Glutamatergic neuron (in vitro differentiated cells): ENCODE measurements around the gene ROR2. TPM values are rescaled to one million over a fixed set of nuclear protein-coding genes. Genes with fewer than 3 reads are reported as not detected.
A peak's percentile ranks its signal among the peaks of the same experiment; 100 is the strongest.

Experiments
- DNase-seq: peaks from one replicate; pipeline ENCODE4 v3.0.0; 2022
- H3K27ac Mint-ChIP-seq: one replicate; pipeline ENCODE4 v1.8.0; 2020; ENCODE audit warnings: mild to moderate bottlenecking, mixed read lengths, inconsistent platforms; ENCODE audit not compliant: unreplicated experiment
- H3K27me3 Mint-ChIP-seq: one replicate; pipeline ENCODE4 v1.8.0; 2020; ENCODE audit warnings: mild to moderate bottlenecking, moderate library complexity, mixed read lengths, inconsistent platforms; ENCODE audit not compliant: unreplicated experiment
- H3K36me3 Mint-ChIP-seq: one replicate; pipeline ENCODE4 v1.8.0; 2020; ENCODE audit warnings: mild to moderate bottlenecking, mixed read lengths, inconsistent platforms; ENCODE audit not compliant: unreplicated experiment
- H3K4me1 Mint-ChIP-seq: one replicate; pipeline ENCODE4 v1.8.0; 2020; ENCODE audit warnings: mild to moderate bottlenecking, low read depth, mixed read lengths, inconsistent platforms; ENCODE audit not compliant: unreplicated experiment
- H3K4me3 Mint-ChIP-seq: one replicate; pipeline ENCODE4 v1.8.0; 2020; ENCODE audit warnings: mild to moderate bottlenecking, mixed read lengths, inconsistent platforms; ENCODE audit not compliant: unreplicated experiment
- H3K9me3 Mint-ChIP-seq: one replicate; pipeline ENCODE4 v1.8.0; 2020; ENCODE audit warnings: mild to moderate bottlenecking, moderate library complexity, mixed read lengths, inconsistent platforms; ENCODE audit not compliant: unreplicated experiment
- CTCF ChIP-seq: fragments of 200-600 bp; sonication (generic); IDR thresholded peaks from one replicate; pipeline ENCODE4 v1.5.0; 2021; ENCODE audit not compliant: partially characterized antibody, unreplicated experiment
- total RNA-seq: library from RNA; stranded (reverse); fragmentation: NEBNext Ultra II Directional; extraction: Animal tissue kit (Norgen Biotek cat#: 25700); gene quantifications from one replicate; pipeline ENCODE4 v1.2.1, GENCODE V29; 2021; ENCODE audit not compliant: unreplicated experiment

The ROR2 gene
- total RNA-seq, 1 donor from 2014 or later, result 51.1 TPM

GRCh38 chr9:91845879-91846278 lies 104.1 kb downstream of the ROR2 start:
- TF ChIP-seq CTCF, result no peak
- H3K4me3 Mint-ChIP-seq, result no peak overlapping the region
- no peak for DNase-seq
- peak overlapping the region; percentile 15 for H3K27ac Mint-ChIP-seq
- peaks cover 2% of the 10 kb centered on the region for H3K27me3 Mint-ChIP-seq
- H3K4me1 Mint-ChIP-seq, result peaks cover 55% of the 10 kb centered on the region
- H3K9me3 Mint-ChIP-seq, result peaks cover 12% of the 10 kb centered on the region
- H3K36me3 Mint-ChIP-seq, result peaks cover 6% of the 10 kb centered on the region

GRCh38 chr9:91844701-91845291 lies 105.2 kb downstream of the ROR2 start:
- Mint-ChIP-seq H3K27me3 (peaks cover 2% of the 10 kb centered on the region), H3K27ac (no peak overlapping the region), H3K4me1 (peaks cover 64% of the 10 kb centered on the region), H3K4me3 (no peak overlapping the region), H3K36me3 (peaks cover 6% of the 10 kb centered on the region), H3K9me3 (peaks cover 9% of the 10 kb centered on the region)
- TF ChIP-seq CTCF, result no peak
- no peak for DNase-seq

GRCh38 chr9:91844190-91844589 lies 105.8 kb downstream of the ROR2 start:
- H3K36me3 Mint-ChIP-seq, result peaks cover 10% of the 10 kb centered on the region
- H3K9me3 Mint-ChIP-seq, result peaks cover 12% of the 10 kb centered on the region
- DNase-seq, result no peak
- H3K27ac Mint-ChIP-seq, result peak overlapping the region; percentile 79
- H3K4me3 Mint-ChIP-seq, result peak overlapping the region; percentile 32
- no peak for TF ChIP-seq CTCF
- peaks cover 7% of the 10 kb centered on the region for H3K27me3 Mint-ChIP-seq
- peaks cover 69% of the 10 kb centered on the region for H3K4me1 Mint-ChIP-seq

GRCh38 chr9:91843623-91844148 lies 106.3 kb downstream of the ROR2 start:
- Mint-ChIP-seq H3K9me3 (peaks cover 12% of the 10 kb centered on the region), H3K27ac (peak overlapping the region; percentile 79), H3K4me1 (peaks cover 72% of the 10 kb centered on the region), H3K4me3 (peak overlapping the region; percentile 32), H3K27me3 (peaks cover 10% of the 10 kb centered on the region), H3K36me3 (peaks cover 10% of the 10 kb centered on the region)
- peak; percentile 46 for DNase-seq
- no peak for TF ChIP-seq CTCF

- peaks cover 77% of the 10 kb centered on the region for H3K4me1 Mint-ChIP-seq
- TF ChIP-seq CTCF, result no peak
- DNase-seq, result no peak
- H3K4me3 Mint-ChIP-seq, result no peak overlapping the region
- peaks cover 13% of the 10 kb centered on the region for H3K9me3 Mint-ChIP-seq
- H3K36me3 Mint-ChIP-seq, result peaks cover 10% of the 10 kb centered on the region
- H3K27ac Mint-ChIP-seq, result no peak overlapping the region
- H3K27me3 Mint-ChIP-seq, result peaks cover 10% of the 10 kb centered on the region
Measured at GRCh38 chr9:91843093-91843492, 106.9 kb downstream of the ROR2 start.
